Testis (tissue), 3 donors: ENCODE measurements around the gene TMPRSS13. TPM values are rescaled to one million over a fixed set of nuclear protein-coding genes. Genes with fewer than 3 reads are reported as not detected.

ENCODE experiments used
- DNase-seq: peaks from one replicate; pipeline ENCODE4 v3.0.0-alpha.2; 2019
- H3K27ac ChIP-seq, 2 donors: fragments of 200-600 bp; sonication (generic); one replicate each; pipeline ENCODE4 v1.5.1; 2019
- H3K27me3 ChIP-seq: fragments of 200-600 bp; sonication (generic); one replicate; pipeline ENCODE4 v1.5.1; 2019
- H3K36me3 ChIP-seq: fragments of 200-600 bp; sonication (generic); one replicate; pipeline ENCODE4 v1.5.1; 2017; ENCODE audit warnings: low read depth; ENCODE audit errors: missing control alignments
- H3K4me1 ChIP-seq: fragments of 200-600 bp; sonication (generic); one replicate; pipeline ENCODE4 v1.5.1; 2019
- H3K4me3 ChIP-seq, 2 donors: fragments of 200-600 bp; sonication (generic); one replicate each; pipeline ENCODE4 v1.5.1; 2017 to 2019
- H3K9me3 ChIP-seq: fragments of 200-600 bp; sonication (generic); one replicate; pipeline ENCODE4 v1.5.1; 2017
- POLR2A ChIP-seq: fragments of 450-650 bp; IDR thresholded peaks from one replicate; pipeline ENCODE4 v1.6.1; 2017; ENCODE audit warnings: antibody characterized with exemption, mild to moderate bottlenecking, moderate library complexity
- WGBS, 2 donors: methylation state at CpG; one replicate each; pipeline ENCODE4 v1.1.5; 2018; 5-methylcytosine and 5-hydroxymethylcytosine counted together
- intact Hi-C: fragments of 100-400 bp; cut with DNase I; formaldehyde crosslinking; loops from one replicate; pipeline ENCODE4 v1.15.1; 2023; ENCODE audit warnings: low total_unique reads
- polyA plus RNA-seq: library from polyadenylated mRNA; stranded (reverse); fragments of 350-450 nt; fragmentation: Illumina TruSeq; extraction: RNeasy Lipid Tissue Mini Kit (QIAGEN cat#74804); gene quantifications from one replicate; pipeline ENCODE4 v1.2.3, GENCODE V29; 2014; ENCODE audit warnings: low read depth, low replicate concordance; ENCODE audit not compliant: insufficient read depth
- total RNA-seq, 2 donors: library from RNA; depleted of rRNA; stranded (reverse); fragments of >200 nt; gene quantifications; one replicate each; pipeline ENCODE4 v1.2.3, GENCODE V29; 2016
- TF ChIP-seq, protein P1 (sequence below), 3 experiments: fragments of 450-650 bp in 2 of 3; fragments of 200-600 bp in 1 of 3; sonication (generic) in 1 of 3; IDR thresholded peaks; one replicate each; pipeline ENCODE4 v1.5.1; 2016 to 2019; ENCODE audit warnings: antibody characterized with exemption in 3 of 3, mild to moderate bottlenecking in 2 of 3, moderate library complexity in 1 of 3

The TMPRSS13 gene
- total and polyA plus RNA-seq, 3 donors from 2014 or later: 0.74 to 0.91 (median 0.87) TPM

DNA sequence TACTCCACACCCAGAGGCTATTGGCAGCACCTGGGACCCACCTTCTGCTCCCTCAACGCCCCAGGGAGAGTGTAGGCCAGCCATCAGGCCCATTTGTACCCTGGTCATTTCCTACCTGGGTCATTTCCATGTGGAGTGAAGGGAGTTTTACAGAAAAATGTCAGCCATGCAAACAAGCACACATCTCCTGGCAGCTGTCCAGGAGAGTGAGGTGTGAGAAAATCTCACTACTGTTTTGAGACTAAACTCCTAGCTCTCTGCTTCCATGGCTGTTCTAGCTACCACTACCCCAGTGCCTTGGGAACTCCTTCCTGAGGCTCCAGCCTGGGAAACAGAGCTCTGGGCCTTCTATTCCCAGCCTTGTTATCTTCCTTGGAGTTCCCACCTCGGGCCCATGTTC is 2.8 kb upstream of the TMPRSS13 start:
- H3K27ac ChIP-seq: no peak overlapping the region
- H3K27me3 ChIP-seq: no peaks in the 10 kb centered on the region
- H3K4me1 ChIP-seq: no peaks in the 10 kb centered on the region
- no peak overlapping the region for H3K4me3 ChIP-seq
- intact Hi-C loops: no loop called here
- DNase-seq: no peak
- H3K9me3 ChIP-seq: no peaks in the 10 kb centered on the region
- no peaks in the 10 kb centered on the region for H3K36me3 ChIP-seq
- WGBS, 2 donors: 34 to 57% methylated on average over 2 of the region's 2 CpGs
- TF ChIP-seq, protein P1, sequence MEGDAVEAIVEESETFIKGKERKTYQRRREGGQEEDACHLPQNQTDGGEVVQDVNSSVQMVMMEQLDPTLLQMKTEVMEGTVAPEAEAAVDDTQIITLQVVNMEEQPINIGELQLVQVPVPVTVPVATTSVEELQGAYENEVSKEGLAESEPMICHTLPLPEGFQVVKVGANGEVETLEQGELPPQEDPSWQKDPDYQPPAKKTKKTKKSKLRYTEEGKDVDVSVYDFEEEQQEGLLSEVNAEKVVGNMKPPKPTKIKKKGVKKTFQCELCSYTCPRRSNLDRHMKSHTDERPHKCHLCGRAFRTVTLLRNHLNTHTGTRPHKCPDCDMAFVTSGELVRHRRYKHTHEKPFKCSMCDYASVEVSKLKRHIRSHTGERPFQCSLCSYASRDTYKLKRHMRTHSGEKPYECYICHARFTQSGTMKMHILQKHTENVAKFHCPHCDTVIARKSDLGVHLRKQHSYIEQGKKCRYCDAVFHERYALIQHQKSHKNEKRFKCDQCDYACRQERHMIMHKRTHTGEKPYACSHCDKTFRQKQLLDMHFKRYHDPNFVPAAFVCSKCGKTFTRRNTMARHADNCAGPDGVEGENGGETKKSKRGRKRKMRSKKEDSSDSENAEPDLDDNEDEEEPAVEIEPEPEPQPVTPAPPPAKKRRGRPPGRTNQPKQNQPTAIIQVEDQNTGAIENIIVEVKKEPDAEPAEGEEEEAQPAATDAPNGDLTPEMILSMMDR (IDR thresholded peaks at IDR 0.05): no peak
- TF ChIP-seq POLR2A: no peak

DNA sequence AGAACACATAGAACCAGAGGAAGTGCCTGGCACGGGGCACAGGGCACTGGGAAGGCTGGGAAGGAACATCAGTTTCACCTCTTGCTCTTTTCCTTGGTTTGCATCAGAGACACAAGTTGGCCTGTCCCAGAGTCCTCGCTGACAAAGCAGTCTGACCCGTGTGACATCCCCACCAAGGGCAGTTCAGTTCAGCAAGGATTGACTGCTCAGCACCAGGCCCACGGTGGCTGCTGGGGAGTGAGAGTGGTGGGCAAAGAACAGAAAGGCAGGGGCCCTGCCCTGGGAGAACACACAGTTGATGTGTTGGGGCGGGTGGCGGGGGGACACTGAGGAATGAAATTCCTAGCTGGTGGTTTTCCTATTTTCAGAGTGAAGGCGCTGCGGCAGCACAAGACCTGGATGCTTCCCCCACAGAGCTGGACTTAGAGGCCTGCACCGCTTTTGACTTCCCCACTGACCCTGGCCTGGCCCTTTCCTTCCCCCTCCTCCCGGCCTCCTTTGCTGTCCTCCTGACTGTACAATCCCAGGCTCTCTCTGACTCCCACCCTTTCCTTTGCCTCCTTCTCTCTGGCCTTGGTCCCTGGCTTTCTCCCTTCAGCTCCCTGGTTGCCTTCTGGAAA is 2.2 kb upstream of the TMPRSS13 start:
- 85 to 88% methylated on average over 7 to 10 of the region's 10 CpGs for WGBS, 2 donors
- intact Hi-C loops: no loop called here
- Histone ChIP-seq H3K27me3 (no peaks in the 10 kb centered on the region), H3K4me1 (no peaks in the 10 kb centered on the region), H3K36me3 (no peaks in the 10 kb centered on the region), H3K9me3 (no peaks in the 10 kb centered on the region), H3K27ac (no peak overlapping the region), H3K4me3 (no peak overlapping the region)
- no peak for DNase-seq
- TF ChIP-seq POLR2A: no peak
- TF ChIP-seq, protein P1 (IDR thresholded peaks at IDR 0.05): no peak

DNA sequence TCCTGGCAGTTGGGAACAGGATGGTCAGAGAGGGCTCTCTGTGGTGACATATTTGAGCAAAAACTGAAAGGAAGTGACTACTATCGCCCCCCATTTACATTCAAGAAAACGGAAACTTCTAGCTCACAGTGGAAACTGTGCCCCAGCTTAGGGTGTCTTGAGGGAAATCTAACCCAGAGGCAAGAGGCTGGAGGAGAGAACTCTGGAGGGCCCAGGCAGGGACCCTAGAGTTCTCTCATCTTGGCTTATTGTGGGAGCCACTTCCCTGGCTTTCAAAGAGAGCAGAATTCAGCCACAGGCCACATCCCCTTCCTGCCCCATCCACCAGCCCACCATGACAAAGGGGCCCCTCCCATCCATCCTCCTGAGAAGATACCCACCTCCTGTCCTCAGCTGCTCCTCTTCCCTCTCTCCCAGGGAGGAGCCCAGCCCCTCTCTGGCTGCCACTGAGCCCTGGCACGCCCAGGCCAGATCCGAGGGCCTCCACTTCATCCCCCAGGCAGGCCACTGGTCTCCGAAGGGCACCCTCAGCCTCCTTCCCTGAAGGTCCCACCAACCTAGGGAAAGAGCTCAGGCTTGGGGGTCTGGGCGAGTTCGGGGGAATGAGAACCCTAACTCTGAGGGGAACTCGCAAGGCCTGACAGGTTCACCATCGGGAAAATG is 1.6 kb upstream of the TMPRSS13 start:
- H3K4me1 ChIP-seq: no peaks in the 10 kb centered on the region
- DNase-seq: no peak
- no peaks in the 10 kb centered on the region for H3K36me3 ChIP-seq
- intact Hi-C loops: no loop called here
- no peaks in the 10 kb centered on the region for H3K9me3 ChIP-seq
- TF ChIP-seq, protein P1 (IDR thresholded peaks at IDR 0.05): no peak
- TF ChIP-seq POLR2A: no peak
- H3K27ac ChIP-seq: no peak overlapping the region
- no peak overlapping the region for H3K4me3 ChIP-seq
- H3K27me3 ChIP-seq: no peaks in the 10 kb centered on the region
- WGBS, 2 donors: 88 to 94% methylated on average over 9 of the region's 9 CpGs

DNA sequence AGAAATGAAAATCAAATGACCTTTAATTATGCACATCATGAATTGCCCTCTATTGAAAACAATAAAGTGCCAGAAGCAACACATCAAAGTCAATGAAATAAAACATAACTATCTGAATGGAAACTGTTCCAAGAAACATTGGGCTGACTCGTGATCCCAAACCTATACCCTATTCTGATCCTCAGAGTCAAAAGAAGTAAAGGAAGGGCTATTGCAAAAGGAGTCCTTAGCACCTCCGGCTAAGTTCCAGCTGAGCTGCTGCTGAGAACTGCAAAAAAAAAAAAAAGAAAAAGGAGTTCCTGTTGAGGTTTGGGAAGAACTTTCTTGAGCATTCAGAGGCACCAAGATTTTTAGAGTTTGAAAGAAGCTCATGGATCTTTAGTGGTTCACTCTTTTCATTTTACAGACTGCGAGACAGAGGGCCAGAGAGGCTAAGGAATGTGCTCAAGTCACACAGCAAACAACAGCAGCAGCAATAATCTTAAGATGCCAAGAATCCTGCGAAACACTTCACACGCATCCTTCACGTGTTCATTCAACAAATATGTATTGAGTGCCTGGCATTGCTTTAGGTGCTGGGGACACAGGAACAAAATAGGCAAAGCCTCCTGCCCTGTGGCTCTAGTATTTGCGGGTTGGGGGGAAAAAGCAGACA is 841 bp upstream of the TMPRSS13 start:
- Histone ChIP-seq H3K27ac (no peak overlapping the region), H3K36me3 (no peaks in the 10 kb centered on the region), H3K4me3 (no peak overlapping the region), H3K9me3 (no peaks in the 10 kb centered on the region), H3K4me1 (no peaks in the 10 kb centered on the region), H3K27me3 (no peaks in the 10 kb centered on the region)
- DNase-seq: no peak
- intact Hi-C loops: no loop called here
- TF ChIP-seq, protein P1 (IDR thresholded peaks at IDR 0.05): no peak
- no peak for TF ChIP-seq POLR2A
- WGBS, 2 donors: 87 to 90% methylated on average over 7 of the region's 7 CpGs
